HEK293 (cell line): ENCODE measurements around the gene ZNF274.

Experiments
- BCL11B ChIP-seq: fragments of 450-650 bp; formaldehyde crosslinking; IDR thresholded peaks from 2 replicates; pipeline ENCODE4 v1.5.1; 2016; ENCODE audit warnings: low read depth, missing biosample characterization, missing genetic modification characterization
- EGR2 ChIP-seq: fragments of 450-650 bp; formaldehyde crosslinking; IDR thresholded peaks from 2 replicates; pipeline ENCODE4 v1.5.1; 2016; ENCODE audit warnings: low read depth, missing biosample characterization, missing genetic modification characterization
- OVOL3 ChIP-seq: fragments of 450-650 bp; formaldehyde crosslinking; IDR thresholded peaks from 2 replicates; pipeline ENCODE4 v1.5.1; 2016; ENCODE audit warnings: missing biosample characterization, missing genetic modification characterization
- PRDM10 ChIP-seq: fragments of 450-650 bp; formaldehyde crosslinking; IDR thresholded peaks from 2 replicates; pipeline ENCODE4 v1.5.1; 2016; ENCODE audit warnings: missing biosample characterization, missing genetic modification characterization
- PRDM4 ChIP-seq: fragments of 450-650 bp; formaldehyde crosslinking; IDR thresholded peaks from 2 replicates; pipeline ENCODE4 v1.5.1; 2017; ENCODE audit warnings: missing biosample characterization, missing genetic modification characterization
- SCRT1 ChIP-seq: fragments of 450-650 bp; formaldehyde crosslinking; IDR thresholded peaks from 2 replicates; pipeline ENCODE4 v1.5.1; 2016; ENCODE audit warnings: missing biosample characterization, missing genetic modification characterization, borderline replicate concordance
- SP3 ChIP-seq: fragments of 450-650 bp; formaldehyde crosslinking; IDR thresholded peaks from 2 replicates; pipeline ENCODE4 v1.5.1; 2016; ENCODE audit warnings: missing biosample characterization, missing genetic modification characterization
- ZFP37 ChIP-seq: fragments of 450-650 bp; formaldehyde crosslinking; IDR thresholded peaks from 2 replicates; pipeline ENCODE4 v1.5.1; 2016; ENCODE audit warnings: missing biosample characterization, missing genetic modification characterization
- ZFP69B ChIP-seq: fragments of 450-650 bp; formaldehyde crosslinking; IDR thresholded peaks from 2 replicates; pipeline ENCODE4 v1.5.1; 2016; ENCODE audit warnings: missing biosample characterization, missing genetic modification characterization
- ZNF133 ChIP-seq: fragments of 450-650 bp; formaldehyde crosslinking; IDR thresholded peaks from 2 replicates; pipeline ENCODE4 v1.5.1; 2016; ENCODE audit warnings: missing biosample characterization, missing genetic modification characterization
- ZNF157 ChIP-seq: fragments of 450-650 bp; formaldehyde crosslinking; IDR thresholded peaks from 2 replicates; pipeline ENCODE4 v1.5.1; 2016; ENCODE audit warnings: missing biosample characterization, missing genetic modification characterization
- ZNF184 ChIP-seq: fragments of 450-650 bp; IDR thresholded peaks from 2 replicates; pipeline ENCODE4 v1.5.1; 2018; ENCODE audit warnings: missing biosample characterization, mild to moderate bottlenecking, missing genetic modification characterization
- ZNF202 ChIP-seq: fragments of 450-650 bp; formaldehyde crosslinking; IDR thresholded peaks from 2 replicates; pipeline ENCODE4 v1.5.1; 2016; ENCODE audit warnings: missing biosample characterization, missing genetic modification characterization, borderline replicate concordance
- ZNF214 ChIP-seq: fragments of 450-650 bp; formaldehyde crosslinking; IDR thresholded peaks from 2 replicates; pipeline ENCODE4 v1.5.1; 2017; ENCODE audit warnings: missing biosample characterization, mild to moderate bottlenecking, missing genetic modification characterization, borderline replicate concordance
- ZNF266 ChIP-seq: fragments of 450-650 bp; formaldehyde crosslinking; IDR thresholded peaks from 2 replicates; pipeline ENCODE4 v1.5.1; 2016; ENCODE audit warnings: missing biosample characterization, missing genetic modification characterization, low read depth
- ZNF280D ChIP-seq: fragments of 450-650 bp; formaldehyde crosslinking; IDR thresholded peaks from 2 replicates; pipeline ENCODE4 v1.5.1; 2016; ENCODE audit warnings: missing biosample characterization, missing genetic modification characterization
- ZNF341 ChIP-seq: fragments of 450-650 bp; formaldehyde crosslinking; IDR thresholded peaks from 2 replicates; pipeline ENCODE4; 2016; ENCODE audit warnings: low read depth, missing biosample characterization, missing genetic modification characterization
- ZNF350 ChIP-seq: fragments of 450-650 bp; formaldehyde crosslinking; IDR thresholded peaks from 2 replicates; pipeline ENCODE4 v1.5.0; 2017; ENCODE audit warnings: missing biosample characterization, mild to moderate bottlenecking, missing genetic modification characterization
- ZNF514 ChIP-seq: fragments of 450-650 bp; formaldehyde crosslinking; IDR thresholded peaks from 2 replicates; pipeline ENCODE4 v1.5.1; 2016; ENCODE audit warnings: missing biosample characterization, missing genetic modification characterization
- ZNF518A ChIP-seq: fragments of 450-650 bp; formaldehyde crosslinking; conservative IDR thresholded peaks from 2 replicates; pipeline ENCODE4 v1.5.1; 2016; ENCODE audit warnings: low read depth, missing biosample characterization, missing genetic modification characterization
- ZNF558 ChIP-seq: fragments of 450-650 bp; formaldehyde crosslinking; IDR thresholded peaks from 2 replicates; pipeline ENCODE4 v1.5.1; 2016; ENCODE audit warnings: missing biosample characterization, missing genetic modification characterization
- ZNF571 ChIP-seq: fragments of 450-650 bp; formaldehyde crosslinking; IDR thresholded peaks from 2 replicates; pipeline ENCODE4 v1.5.0; 2017; ENCODE audit warnings: missing biosample characterization, missing genetic modification characterization
- ZNF704 ChIP-seq: fragments of 450-650 bp; formaldehyde crosslinking; IDR thresholded peaks from 2 replicates; pipeline ENCODE4 v1.5.1; 2016; ENCODE audit warnings: missing biosample characterization, missing genetic modification characterization
- ZXDB ChIP-seq: fragments of 450-650 bp; formaldehyde crosslinking; IDR thresholded peaks from 2 replicates; pipeline ENCODE4 v1.5.1; 2016; ENCODE audit warnings: missing biosample characterization, missing genetic modification characterization

The ZNF274 gene

GRCh38 chr19:58150328-58150921 lies 32.4 kb upstream of the ZNF274 start, which contains the start of gene ZNF329 (continued):
- TF ChIP-seq ZNF280D (tag by site-specific recombination) (0 out of 2 replicates have a peak, but pooled peaks have one; percentile 23), EGR2 (tag by site-specific recombination) (peak; percentile 67), ZNF558 (tag by site-specific recombination) (no peak), PRDM4 (tag by site-specific recombination) (no peak), ZXDB (peak; percentile 67), ZNF184 (tag by site-specific recombination) (no peak), SCRT1 (no peak), ZNF157 (tag by site-specific recombination) (no peak), ZNF571 (tag by site-specific recombination) (no peak), BCL11B (tag by site-specific recombination) (peak; percentile 62), OVOL3 (no peak), ZNF133 (tag by site-specific recombination) (no peak), ZNF341 (tag by site-specific recombination) (no peak), ZNF514 (tag by site-specific recombination) (no peak), ZFP37 (tag by site-specific recombination) (peak; percentile 79), ZNF202 (no peak), ZFP69B (tag by site-specific recombination) (no peak), ZNF266 (tag by site-specific recombination) (no peak), PRDM10 (tag by site-specific recombination) (0 out of 2 replicates have a peak, but pooled peaks have one; percentile 52), ZNF704 (tag by site-specific recombination) (no peak), ZNF350 (tag by site-specific recombination) (no peak), ZNF518A (tag by site-specific recombination) (no peak; the same call in 1 of the 2 replicates), ZNF214 (tag by site-specific recombination) (no peak), SP3 (tag by site-specific recombination) (peak; percentile 62)
